Activated T-helper 1 cell treated with anti-CD3 and anti-CD28 coated beads, Interleukin-2, amount 50 U/mL, for 16 hours (primary cell): ENCODE measurements around the gene FGA.
"Not testable (repeated sequence)": the region's sequence is repeated elsewhere in the genome, so short reads cannot be mapped to it uniquely, and the experiment has no call there.

Source experiments
- DNase-seq, 2 donors: peaks; one replicate each; pipeline ENCODE4 v3.0.0-alpha.2; 2020; ENCODE audit warnings: low read depth in 1 of 2, low spot score in 1 of 2

Gene FGA

GRCh38 chr4:154608361-154609252 lies 18.1 kb upstream of the FGA start:
- no peak for DNase-seq

DNA sequence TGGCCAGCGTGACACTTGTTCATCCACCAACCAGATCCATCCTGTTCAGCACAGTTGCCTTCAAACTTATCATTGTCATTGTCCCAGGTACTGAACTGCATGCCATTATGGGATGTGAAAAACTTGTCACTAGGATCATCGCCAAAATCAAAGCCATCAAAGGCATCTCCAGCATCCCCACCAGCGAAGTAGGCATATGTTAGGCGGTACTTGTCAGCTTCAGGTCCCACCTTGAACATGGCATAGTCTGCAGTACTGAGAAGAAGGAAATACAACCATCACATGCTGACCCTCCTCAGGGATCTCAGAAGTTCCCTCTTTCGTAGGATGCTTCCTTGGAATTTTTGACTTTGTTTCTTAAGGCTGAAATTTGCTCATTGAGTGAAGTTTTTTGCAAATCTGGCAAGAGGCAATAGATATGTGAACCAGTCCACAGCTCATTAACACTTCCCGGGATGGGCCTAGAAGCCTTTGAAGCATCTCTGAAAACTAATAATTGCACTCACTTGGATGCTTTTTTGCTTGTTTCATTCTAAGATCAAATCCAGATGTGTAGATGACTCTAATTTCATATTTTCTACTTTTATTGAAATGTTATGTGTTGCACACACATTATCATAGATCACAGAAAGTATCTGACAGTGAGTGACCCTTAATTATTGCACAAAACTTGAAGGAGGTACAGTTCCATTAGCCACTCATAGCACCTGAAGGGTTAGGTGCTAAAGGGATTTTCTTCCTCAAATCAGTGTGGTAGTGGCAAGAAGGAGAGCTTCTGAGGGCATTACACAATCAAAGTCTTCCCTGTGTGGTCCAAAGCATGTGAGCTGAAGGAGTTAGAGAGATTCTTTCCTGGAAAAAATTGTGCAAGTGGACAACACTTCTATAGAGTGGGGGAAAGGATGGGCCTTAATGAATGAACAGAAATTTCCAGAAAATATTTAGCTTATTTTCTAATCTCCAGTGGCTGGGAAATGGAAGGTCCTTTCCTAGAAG lies 16.5 kb upstream of the FGA start:
- DNase-seq: no peak

DNA sequence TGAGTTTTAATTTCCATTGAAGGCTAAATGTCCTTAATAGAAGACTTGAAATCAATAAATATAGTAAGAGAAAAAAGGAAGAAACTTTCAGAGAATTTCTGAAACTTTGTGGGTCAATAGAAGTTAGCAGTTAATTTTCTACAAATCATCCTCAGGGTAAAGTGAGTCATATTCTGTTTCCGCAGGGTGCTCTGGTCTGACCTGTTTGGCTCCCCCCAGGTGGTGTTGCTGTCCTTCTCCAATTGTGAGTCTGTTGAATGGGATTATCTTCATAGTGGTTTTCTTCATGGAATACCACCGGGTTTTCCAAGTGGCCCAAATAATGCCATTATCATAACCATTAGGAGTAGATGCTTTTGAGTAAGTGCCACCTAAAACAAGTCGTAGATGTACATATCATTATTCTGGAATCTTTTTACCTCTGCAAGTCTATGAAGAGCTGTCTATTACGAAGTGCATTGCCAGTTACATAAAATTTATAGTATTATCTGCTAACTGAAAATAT lies 14.2 kb upstream of the FGA start:
- DNase-seq: no peak

DNA sequence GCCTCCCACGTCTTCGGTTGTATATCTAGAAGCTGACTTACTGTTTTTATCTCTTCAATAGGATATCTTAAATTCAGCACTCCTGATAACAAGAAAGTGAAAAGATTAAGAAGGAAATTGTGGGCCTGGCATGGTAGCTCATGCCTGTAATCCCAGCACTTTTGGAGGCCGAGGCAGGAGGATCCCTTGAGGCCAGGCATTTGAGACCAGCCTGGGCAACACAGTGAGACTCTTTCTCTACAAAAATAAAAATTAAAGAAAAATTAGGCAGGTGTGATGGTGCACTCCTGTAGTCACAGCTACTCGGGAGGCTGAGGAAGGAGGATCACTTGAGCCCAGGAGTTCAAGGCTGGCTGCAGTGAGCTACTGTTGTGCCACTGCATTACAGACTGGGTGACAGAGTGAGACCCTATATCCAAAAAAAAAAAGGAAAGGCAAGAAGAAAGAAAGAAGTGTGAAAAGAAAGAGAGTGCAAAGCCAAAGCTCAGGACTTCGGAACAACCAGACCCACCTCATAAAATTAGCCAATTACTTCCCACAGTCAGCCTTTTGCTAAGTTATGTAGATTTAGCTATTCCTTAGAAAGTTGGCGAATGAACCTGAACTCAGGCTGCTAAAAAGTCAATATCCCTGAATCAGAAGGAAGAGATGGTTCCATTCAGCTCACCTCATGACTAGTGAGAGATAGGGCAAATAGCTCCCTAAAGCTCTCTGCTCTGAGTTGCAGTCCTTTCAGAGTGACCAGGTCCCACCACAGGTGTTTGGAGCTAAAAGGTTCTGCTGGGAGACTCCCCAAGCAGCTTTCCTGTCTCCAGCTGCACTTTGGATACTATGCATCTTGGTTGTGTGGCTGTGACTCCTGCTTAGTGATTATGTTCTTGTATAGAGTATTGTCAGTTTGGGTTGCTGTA lies 12.7 kb upstream of the FGA start:
- DNase-seq: no peak

- DNase-seq: no peak
These were observed 12.0 kb upstream of the FGA start for GRCh38 chr4:154602404-154603020.

DNA sequence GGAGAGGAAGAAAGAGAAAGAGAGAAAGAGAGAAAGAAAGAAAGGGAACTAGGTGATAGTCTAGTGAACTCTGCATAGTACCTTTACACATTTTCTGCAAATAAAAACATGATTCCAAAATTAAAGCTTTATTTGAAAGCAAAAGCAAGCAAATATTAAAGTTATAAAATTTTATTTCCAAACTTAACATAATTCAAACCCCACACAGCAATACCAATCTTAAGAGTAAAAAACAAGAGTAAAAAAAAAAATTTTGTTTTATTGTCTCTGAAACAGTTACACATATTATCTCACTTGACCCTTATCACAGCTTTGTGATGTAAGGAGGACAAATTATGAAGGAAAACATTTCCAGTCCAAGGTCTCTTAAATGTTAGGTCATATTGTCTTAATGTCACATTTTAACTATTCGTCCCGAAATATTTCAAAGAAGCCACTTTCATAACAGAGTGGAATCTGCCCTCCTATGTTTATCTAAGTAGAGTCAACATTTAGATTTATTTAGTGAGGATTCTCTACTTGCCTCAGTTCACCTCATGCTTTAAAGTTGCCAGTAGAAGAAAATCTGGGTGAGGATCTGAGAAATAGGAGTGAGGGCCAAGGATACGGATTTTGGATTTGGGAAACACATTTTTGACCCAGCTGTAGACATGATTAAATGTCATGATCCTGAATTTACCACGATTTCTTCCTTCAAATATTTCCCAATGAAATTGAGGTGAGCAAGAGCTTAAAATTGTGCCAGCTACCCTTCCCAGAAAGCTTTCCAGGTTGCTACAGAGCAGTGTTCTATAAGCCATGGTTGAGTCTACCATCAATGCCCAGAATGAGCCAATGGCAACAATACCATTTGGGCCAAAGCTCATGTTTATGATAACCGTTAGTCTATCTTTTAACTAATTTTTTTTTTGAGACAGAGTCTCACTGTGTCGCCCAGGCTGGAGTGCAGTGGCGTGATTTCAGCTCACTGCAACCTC lies 7.5 kb upstream of the FGA start:
- no peak for DNase-seq

- DNase-seq: not testable (repeated sequence)
These were observed 6.7 kb upstream of the FGA start for GRCh38 chr4:154597281-154597680.

- DNase-seq: no peak
These were observed 5.3 kb upstream of the FGA start for GRCh38 chr4:154595807-154596206.

DNA sequence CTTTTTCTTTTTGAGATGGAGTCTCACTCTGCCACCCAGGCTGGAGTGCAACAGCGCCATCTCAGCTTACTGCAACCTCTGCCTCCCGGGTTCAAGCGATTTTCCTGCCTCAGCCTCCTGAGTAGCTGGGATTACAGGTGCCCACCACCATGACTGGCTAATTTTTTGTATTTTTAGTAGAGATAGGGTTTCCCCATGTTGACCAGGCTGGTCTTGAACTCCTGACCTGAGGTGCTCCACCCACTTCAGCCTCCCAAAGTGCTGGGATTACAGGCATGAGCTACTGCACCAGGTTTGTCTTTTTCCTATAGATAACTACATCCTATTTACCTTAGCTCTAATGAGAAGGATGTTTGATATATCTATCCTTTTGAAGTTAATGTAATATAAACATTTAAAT lies 3.8 kb upstream of the FGA start:
- not testable (repeated sequence) for DNase-seq

DNA sequence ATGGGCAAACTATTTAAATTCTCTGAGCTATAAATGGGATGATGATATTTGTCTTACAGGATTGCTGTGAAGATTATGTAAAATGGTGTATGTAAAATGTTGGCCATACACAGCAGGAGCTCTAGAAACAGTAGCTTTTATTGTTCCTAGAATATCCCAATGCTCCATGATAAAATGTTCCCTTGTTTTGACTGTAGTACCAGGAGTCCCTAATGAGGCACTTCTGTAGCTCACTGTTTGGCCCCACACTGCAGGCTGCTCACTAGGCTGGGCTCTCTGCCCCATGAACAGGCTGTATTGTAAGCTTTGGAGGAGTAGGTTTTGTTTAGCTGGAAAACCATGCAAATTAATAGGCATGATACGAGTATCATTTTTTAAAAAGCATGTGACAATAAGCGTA lies 3.3 kb upstream of the FGA start:
- DNase-seq: no peak

- DNase-seq: no peak
These were observed 1.3 kb upstream of the FGA start for GRCh38 chr4:154591890-154592289.

GRCh38 chr4:154589296-154590197 lies 995 bp downstream of the FGA start:
- DNase-seq: no peak

GRCh38 chr4:154588198-154588597 lies 2.3 kb downstream of the FGA start:
- DNase-seq: no peak

DNA sequence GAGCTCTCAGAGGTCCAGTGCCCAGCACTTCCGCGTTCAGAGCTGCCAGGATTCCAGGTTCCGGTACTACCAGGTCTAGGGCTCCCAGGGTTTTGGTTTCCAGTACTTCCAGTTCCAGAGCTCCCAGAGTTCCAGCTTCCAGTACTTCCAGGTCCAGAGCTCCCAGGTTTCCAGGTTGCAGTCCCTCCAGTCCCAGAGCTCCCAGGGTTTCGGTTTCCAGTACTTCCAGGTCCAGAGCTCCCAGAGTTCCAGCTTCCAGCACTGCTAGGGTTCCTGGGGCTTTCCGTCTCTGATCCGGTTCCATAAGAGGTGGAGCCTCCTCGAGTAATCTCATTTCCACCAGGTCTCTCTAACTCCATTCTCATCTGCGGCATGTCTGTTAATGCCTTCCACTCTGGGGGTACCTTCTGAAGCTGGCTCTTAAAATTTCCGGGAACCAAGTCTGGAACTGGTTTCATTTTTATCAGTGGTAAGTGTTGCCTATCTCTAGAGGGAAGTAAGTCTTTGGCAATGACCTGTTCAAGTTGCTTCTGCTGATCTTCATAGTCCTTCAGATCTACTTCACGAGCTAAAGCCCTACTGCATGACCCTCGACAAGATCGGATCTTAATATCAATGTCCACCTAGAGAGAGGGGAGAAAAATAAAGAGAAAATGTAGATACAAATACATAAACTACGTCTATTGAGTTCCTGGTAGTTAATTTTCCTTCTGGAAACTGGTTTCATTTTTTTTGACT lies 4.1 kb downstream of the FGA start:
- DNase-seq: no peak

DNA sequence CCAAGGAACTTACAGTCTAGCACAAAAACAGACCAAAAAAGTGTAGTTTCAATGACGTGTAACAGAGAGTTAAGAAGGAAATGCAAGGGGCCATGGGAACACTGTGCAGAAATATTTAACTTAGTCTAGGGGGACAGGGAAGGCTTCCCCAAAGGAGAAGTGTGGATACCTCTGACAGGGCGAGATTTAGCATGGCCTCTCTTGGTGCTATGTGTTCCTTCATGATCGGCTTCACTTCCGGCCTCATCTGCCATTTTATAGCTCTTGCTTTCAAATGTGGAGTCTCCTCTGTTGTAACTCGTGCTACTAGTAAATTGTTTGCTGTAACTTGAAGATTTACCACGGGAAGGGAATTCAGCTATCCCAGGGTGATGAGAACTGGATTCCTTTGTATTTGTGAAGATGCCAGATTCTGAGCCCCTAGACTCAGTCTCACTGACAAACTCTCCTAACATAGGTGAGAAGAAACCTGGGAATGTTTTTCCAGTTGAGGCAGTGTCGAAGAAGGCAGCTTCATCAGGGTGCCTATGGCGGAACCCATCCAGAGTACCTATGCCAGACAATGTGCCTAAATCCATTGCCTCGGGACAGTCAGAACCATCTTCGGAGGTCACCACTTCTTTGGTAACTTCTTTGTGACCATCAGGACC lies 5.0 kb downstream of the FGA start:
- DNase-seq: no peak

DNA sequence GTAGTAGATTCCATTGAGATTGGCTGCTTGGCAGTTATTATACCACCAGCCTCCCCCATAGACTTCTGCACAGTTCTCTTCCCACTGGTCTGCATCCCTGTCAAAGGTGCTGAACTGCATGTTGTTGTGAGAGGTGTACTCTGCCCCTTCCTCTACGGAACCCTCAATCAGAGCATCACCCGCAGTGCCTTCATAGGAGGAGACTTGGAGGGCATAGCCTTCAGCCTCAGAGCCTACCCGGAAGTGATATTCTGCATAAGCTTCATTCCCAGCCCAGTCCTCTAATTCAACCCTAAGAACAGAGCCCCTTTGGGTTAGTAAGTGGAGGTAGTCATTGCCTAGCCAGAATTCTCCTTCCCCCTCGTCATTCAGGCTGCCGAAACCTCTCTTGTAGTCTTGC lies 6.3 kb downstream of the FGA start:
- no peak for DNase-seq

DNA sequence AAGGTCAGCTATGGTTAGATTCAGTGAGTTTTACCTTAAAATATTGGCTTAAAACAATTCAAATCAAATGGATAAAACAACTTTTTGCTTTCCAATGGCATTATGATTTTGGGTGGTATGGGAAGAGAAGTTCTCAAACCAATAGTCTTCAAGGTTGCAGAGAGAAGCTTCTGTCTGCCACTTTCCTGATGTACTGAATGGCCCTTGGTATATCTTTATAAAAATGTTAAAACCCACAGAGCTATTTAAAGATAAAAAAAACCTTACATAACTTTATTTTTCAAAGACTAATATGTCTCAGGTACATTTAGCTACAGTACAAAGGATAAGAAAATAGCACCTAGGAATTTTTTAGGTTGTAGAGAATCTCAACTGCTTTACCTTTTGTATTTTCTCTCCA lies 6.9 kb downstream of the FGA start:
- no peak for DNase-seq
